Endothelial cell of umbilical vein (primary cell): ENCODE measurements around the gene PLCD4. TPM values are rescaled to one million over a fixed set of nuclear protein-coding genes. Genes with fewer than 3 reads are reported as not detected.

Experiments
- BruUV-seq: library from RNA; stranded (reverse); fragments of 400-500 nt; replicated peaks from 2 replicates; lab custom pipeline; 2021; lab: Mats Ljungman, UMichigan
- CTCF ChIA-PET: fragments of 300-600, 350-600 bp; sonication (Branson Sonifier 250); formaldehyde crosslinking; loops from one replicate; lab custom pipeline; 2021; ENCODE audit warnings: antibody characterized with exemption, inconsistent platforms; lab: Charles Lee
- POLR2A ChIA-PET: fragments of 300-600, 350-600 bp; sonication (Branson Sonifier 250); formaldehyde crosslinking; loops from one replicate; lab custom pipeline; 2021; ENCODE audit warnings: antibody characterized with exemption, inconsistent platforms; lab: Charles Lee
- DNase-seq: peaks from one replicate; pipeline ENCODE4 v3.0.0-alpha.2; 2011; ENCODE audit warnings: low read depth, low spot score
- FAIRE-seq: peaks from 2 replicates; lab custom pipeline; 2011; peaks lifted over from hg19 to GRCh38; lab: Jason Lieb, UNC
- H2AFZ ChIP-seq: 2 replicates; pipeline ENCODE4 v1.6.0; 2012; ENCODE audit warnings: low read depth, low read length, control low read depth, inconsistent platforms
- H3K27ac ChIP-seq: 2 replicates; pipeline ENCODE4 v1.5.1; 2011; ENCODE audit warnings: low read depth, mild to moderate bottlenecking, control low read depth, low read length, moderate library complexity; ENCODE audit not compliant: insufficient read depth
- H3K27me3 ChIP-seq, 2 experiments: 2 replicates each; pipeline versions ENCODE4 v1.6.0 to v1.6.1; 2011; ENCODE audit warnings: low read length in 2 of 2, mixed read lengths in 1 of 2; ENCODE audit not compliant: control insufficient read depth in 2 of 2, insufficient read depth in 2 of 2
- H3K36me3 ChIP-seq, 2 experiments: 2 replicates in 1 of 2; 3 replicates in 1 of 2; pipeline ENCODE4 v1.5.1; 2011; ENCODE audit warnings: low read length in 2 of 2, mild to moderate bottlenecking in 1 of 2, moderate library complexity in 1 of 2; ENCODE audit not compliant: control insufficient read depth in 2 of 2, insufficient read depth in 2 of 2; ENCODE audit errors: extremely low read depth in 1 of 2
- H3K4me1 ChIP-seq: 3 replicates; pipeline ENCODE4 v1.5.1; 2011; ENCODE audit warnings: mild to moderate bottlenecking, low read length; ENCODE audit not compliant: control insufficient read depth, insufficient read depth; ENCODE audit errors: extremely low read depth
- H3K4me2 ChIP-seq: 2 replicates; pipeline ENCODE4 v1.6.1; 2011; ENCODE audit warnings: low read length, control low read depth, mixed read lengths; ENCODE audit not compliant: insufficient read depth
- H3K4me3 ChIP-seq, 3 experiments: fragments of 200-600 bp in 1 of 3; sonication (generic), shearing (Covaris generic) in 1 of 3; replicated peaks in 1 of 3; 2 replicates each; pipeline ENCODE4 v1.5.1; 2011 to 2016; ENCODE audit warnings: control low read depth in 3 of 3, low read length in 3 of 3, mild to moderate bottlenecking in 2 of 3, inconsistent platforms in 1 of 3, low read depth in 1 of 3, moderate library complexity in 1 of 3; ENCODE audit not compliant: insufficient read depth in 1 of 3
- H3K79me2 ChIP-seq: 2 replicates; pipeline ENCODE4 v1.6.0; 2012; ENCODE audit warnings: low read length, inconsistent platforms; ENCODE audit not compliant: control insufficient read depth, insufficient read depth
- H3K9ac ChIP-seq: replicated peaks from 2 replicates; pipeline ENCODE3; 2011; ENCODE audit warnings: low read length, control low read depth; ENCODE audit not compliant: insufficient read depth; ENCODE audit errors: extremely low read depth
- H3K9me1 ChIP-seq: replicated peaks from 3 replicates; pipeline ENCODE4 v1.6.0; 2011; ENCODE audit warnings: mild to moderate bottlenecking, low read length; ENCODE audit not compliant: control insufficient read depth, insufficient read depth; ENCODE audit errors: extremely low read depth
- H3K9me3 ChIP-seq: replicated peaks from 2 replicates; pipeline ENCODE4 v1.5.1; 2012; ENCODE audit warnings: low read length, inconsistent platforms; ENCODE audit not compliant: control insufficient read depth, insufficient read depth
- H4K20me1 ChIP-seq: replicated peaks from 2 replicates; pipeline ENCODE3; 2011; ENCODE audit warnings: mild to moderate bottlenecking, low read length; ENCODE audit not compliant: control insufficient read depth, insufficient read depth; ENCODE audit errors: extremely low read depth
- CTCF ChIP-seq, 2 donors: IDR thresholded peaks; 1 replicate in 1 of 2; 2 replicates in 1 of 2; pipeline ENCODE4 v1.5.1; 2011; ENCODE audit warnings: low read length in 2 of 2, mild to moderate bottlenecking in 2 of 2, moderate library complexity in 2 of 2, control low read depth in 1 of 2, inconsistent platforms in 1 of 2, low read depth in 1 of 2; ENCODE audit not compliant: insufficient read depth in 1 of 2; ENCODE audit errors: extremely low read depth in 1 of 2
- EZH2 ChIP-seq: IDR thresholded peaks from 2 replicates; pipeline ENCODE4 v1.6.1; 2012; ENCODE audit warnings: borderline replicate concordance, low read depth, mild to moderate bottlenecking, moderate library complexity, low read length, inconsistent platforms; ENCODE audit not compliant: severe bottlenecking
- FOS ChIP-seq: IDR thresholded peaks from 2 replicates; pipeline ENCODE4 v1.6.1; 2011; ENCODE audit warnings: mild to moderate bottlenecking, low read length, moderate library complexity, borderline replicate concordance; ENCODE audit not compliant: insufficient read depth
- GATA2 ChIP-seq: IDR thresholded peaks from 2 replicates; pipeline ENCODE4 v1.7.0; 2011; ENCODE audit warnings: low read depth, mild to moderate bottlenecking, moderate library complexity, mixed read lengths, low read length; ENCODE audit not compliant: insufficient read length, insufficient read depth
- JUN ChIP-seq: IDR thresholded peaks from 2 replicates; pipeline ENCODE4 v1.6.1; 2011; ENCODE audit warnings: borderline replicate concordance, low read depth; ENCODE audit not compliant: insufficient read length, insufficient read depth
- MAX ChIP-seq: IDR thresholded peaks from 2 replicates; pipeline ENCODE4 v1.6.1; 2011; ENCODE audit not compliant: insufficient read depth, insufficient read length
- MYC ChIP-seq: IDR thresholded peaks from one replicate; pipeline ENCODE4 v1.6.1; 2011; ENCODE audit warnings: mild to moderate bottlenecking, low read depth, low read length
- POLR2A ChIP-seq: IDR thresholded peaks from 2 replicates; pipeline ENCODE4 v1.6.1; 2012; ENCODE audit warnings: low read depth, mild to moderate bottlenecking, control low read depth, low read length
- POLR2AphosphoS5 ChIP-seq: IDR thresholded peaks from 2 replicates; pipeline ENCODE4 v1.6.1; 2012; ENCODE audit warnings: low read depth, mild to moderate bottlenecking, control low read depth, low read length, moderate library complexity; ENCODE audit not compliant: insufficient read depth
- dilution Hi-C: fragments of 300-500 bp; cut with MboI; formaldehyde crosslinking; loops from one replicate; pipeline ENCODE4 v1.15.0; 2019; ENCODE audit warnings: low sequenced_read_pairs; ENCODE audit not compliant: extremely low pct_ligation_motif_present
- intact Hi-C: fragments of 100-400 bp; cut with micrococcal nuclease; formaldehyde crosslinking; loops from one replicate; pipeline ENCODE4 v1.10.0; 2022
- polyA plus RNA-seq, 4 experiments: library from polyadenylated mRNA; depleted of rRNA in 3 of 4; stranded (reverse) in 3 of 4; unstranded in 1 of 4; fragments of >200 nt; gene quantifications; 2 replicates each; pipeline versions ENCODE4 v1.2.1 to v1.2.3, GENCODE V29; 2011 to 2012; ENCODE audit warnings: missing spikeins in 1 of 4
- total RNA-seq: library from RNA; stranded (reverse); gene quantifications from 2 replicates; pipeline ENCODE4 v1.2.3, GENCODE V29; 2021

PLCD4 gene
- total and polyA plus RNA-seq, 2 donors (not counting 3 experiments of a cell fraction or from before 2014, with no cell fraction given), result 2.2 to 3.1 TPM

- no peak overlapping the region for H3K9ac ChIP-seq
These were observed 41.0 kb downstream of the PLCD4 start for GRCh38 chr2:218648787-218649100.

More at GRCh38 chr2:218648787-218649100, 41.0 kb downstream of the PLCD4 start:
- TF ChIP-seq MYC (no peak), EZH2 (no peak), JUN (no peak), POLR2A (no peak), CTCF (IDR thresholded peaks at IDR 0.05; ENCODE audit: extremely low read depth in 1 of 2, insufficient read depth in 1 of 2, low read depth in 1 of 2, low read length in 2 of 2) (no peak), FOS (no peak), GATA2 (no peak), MAX (no peak), POLR2AphosphoS5 (no peak)
- peaks cover 23 to 41% of the 10 kb centered on the region in 2 experiments for H3K36me3 ChIP-seq
- H4K20me1 ChIP-seq, result no peaks in the 10 kb centered on the region
- H3K4me3 ChIP-seq, result no peak overlapping the region
- FAIRE-seq (no peak), DNase-seq (no peak)
- H2AFZ ChIP-seq, result no peak overlapping the region
- H3K27ac ChIP-seq, result no peak overlapping the region
- H3K9me3 ChIP-seq, result no peaks in the 10 kb centered on the region
- dilution Hi-C loops (loop anchor here (5.0 kb wide), 1 partner anchor 81 kb away; the partner anchor contains the start of genes CNOT9 and USP37), intact Hi-C loops (loop anchor here (1.0 to 5.0 kb wide), 6 partner anchors 17 to 376 kb away; partner anchors contain the start of genes AAMP and PNKD)
- peaks cover 6% of the 10 kb centered on the region for H3K4me1 ChIP-seq
- ChIA-PET POLR2A (interaction anchor here (0.5 kb wide), 1 partner anchor 8 kb away, joined by 7 read pairs; no protein-coding TSS in a partner anchor), CTCF (interaction anchor here (1.0 to 3.8 kb wide), 7 partner anchors 10 to 199 kb away, joined by 3 to 31 read pairs (median 5); partner anchors contain the start of genes BCS1L, PLCD4, USP37 and ZNF142)
- BruUV-seq, result no TSS peak
- no peaks in the 10 kb centered on the region for H3K27me3 ChIP-seq
- H3K9me1 ChIP-seq, result no peaks in the 10 kb centered on the region
- H3K79me2 ChIP-seq, result peaks cover 9% of the 10 kb centered on the region
- H3K4me2 ChIP-seq, result no peak overlapping the region
